Mesenchymal stem cell (in vitro differentiated cells and primary cell): Measurements from ENCODE around the gene KCTD18.

Experiments
- DNase-seq: peaks from one replicate; pipeline ENCODE4 v3.0.0-alpha.2; 2013
- H2AFZ ChIP-seq: one replicate; pipeline ENCODE4 v1.6.1; 2013; ENCODE audit warnings: low read depth, mild to moderate bottlenecking, control low read depth, inconsistent platforms, low read length, moderate library complexity
- H2AK5ac ChIP-seq: 2 replicates; pipeline ENCODE4 v1.6.1; 2013; ENCODE audit warnings: low read length, moderate library complexity, mild to moderate bottlenecking, inconsistent platforms; ENCODE audit not compliant: severe bottlenecking
- H2BK120ac ChIP-seq: one replicate; pipeline ENCODE4 v1.6.1; 2013; ENCODE audit warnings: low read depth, mild to moderate bottlenecking, inconsistent platforms, low read length, moderate library complexity
- H2BK12ac ChIP-seq, 2 experiments: one replicate each; pipeline ENCODE4 v1.6.1; 2013; ENCODE audit warnings: inconsistent platforms in 2 of 2, low read length in 2 of 2, mild to moderate bottlenecking in 2 of 2, moderate library complexity in 2 of 2, control low read depth in 1 of 2
- H2BK15ac ChIP-seq: one replicate; pipeline ENCODE4 v1.6.1; 2013; ENCODE audit warnings: mild to moderate bottlenecking, low read depth, inconsistent platforms; ENCODE audit not compliant: poor library complexity, severe bottlenecking
- H2BK5ac ChIP-seq: 2 replicates; pipeline ENCODE4 v1.6.1; 2013; ENCODE audit warnings: low read depth, mild to moderate bottlenecking, low read length, control low read depth, inconsistent platforms; ENCODE audit not compliant: poor library complexity, severe bottlenecking
- H3K14ac ChIP-seq, 2 experiments: one replicate each; pipeline ENCODE4 v1.6.1; 2013; ENCODE audit warnings: inconsistent platforms in 2 of 2, low read length in 2 of 2, control low read depth in 1 of 2, mild to moderate bottlenecking in 1 of 2, moderate library complexity in 1 of 2
- H3K18ac ChIP-seq, 2 experiments: one replicate each; pipeline ENCODE4 v1.6.1; 2013; ENCODE audit warnings: inconsistent platforms in 2 of 2, low read length in 2 of 2, control low read depth in 1 of 2, low read depth in 1 of 2, mild to moderate bottlenecking in 1 of 2
- H3K23ac ChIP-seq, 2 experiments: one replicate each; pipeline ENCODE4 v1.6.1; 2013; ENCODE audit warnings: inconsistent platforms in 2 of 2, low read length in 2 of 2, mild to moderate bottlenecking in 2 of 2, moderate library complexity in 2 of 2, control low read depth in 1 of 2
- H3K27ac ChIP-seq: 2 replicates; pipeline ENCODE4 v1.5.1; 2013; ENCODE audit warnings: mild to moderate bottlenecking, moderate library complexity, low read length, control low read depth, inconsistent platforms; ENCODE audit not compliant: poor library complexity, severe bottlenecking
- H3K27me3 ChIP-seq, 2 experiments: 2 replicates each; pipeline versions ENCODE4 v1.6.1 to v1.7.0; 2013; ENCODE audit warnings: low read length in 2 of 2, mild to moderate bottlenecking in 2 of 2, moderate library complexity in 2 of 2, control low read depth in 1 of 2, inconsistent platforms in 1 of 2; ENCODE audit not compliant: control insufficient read depth in 1 of 2, insufficient read depth in 1 of 2
- H3K36me3 ChIP-seq, 2 experiments: 2 replicates each; pipeline versions ENCODE4 v1.6.1 to v1.7.0; 2013; ENCODE audit warnings: low read length in 2 of 2, control low read depth in 1 of 2, inconsistent platforms in 1 of 2, low read depth in 1 of 2, mild to moderate bottlenecking in 1 of 2; ENCODE audit not compliant: insufficient read depth in 2 of 2, control insufficient read depth in 1 of 2
- H3K4ac ChIP-seq, 2 experiments: one replicate each; pipeline ENCODE4 v1.6.1; 2013; ENCODE audit warnings: inconsistent platforms in 2 of 2, low read length in 2 of 2, mild to moderate bottlenecking in 2 of 2, moderate library complexity in 2 of 2, control low read depth in 1 of 2, low read depth in 1 of 2
- H3K4me1 ChIP-seq: 2 replicates; pipeline ENCODE4 v1.6.1; 2013; ENCODE audit warnings: low read depth, low read length, control low read depth; ENCODE audit not compliant: control insufficient read depth, insufficient read depth
- H3K4me2 ChIP-seq: 2 replicates; pipeline ENCODE4 v1.6.1; 2013; ENCODE audit warnings: low read length, mild to moderate bottlenecking, inconsistent platforms; ENCODE audit not compliant: poor library complexity, severe bottlenecking
- H3K4me3 ChIP-seq, 2 experiments: 2 replicates each; pipeline versions ENCODE4 v1.5.1 to v1.7.0; 2013; ENCODE audit warnings: low read length in 2 of 2, mild to moderate bottlenecking in 2 of 2, control low read depth in 1 of 2, low read depth in 1 of 2; ENCODE audit not compliant: insufficient read depth in 1 of 2
- H3K79me1 ChIP-seq: replicated peaks from 2 replicates; pipeline ENCODE4 v1.6.1; 2013; ENCODE audit warnings: mild to moderate bottlenecking, control low read depth, low read length, inconsistent platforms; ENCODE audit not compliant: poor library complexity, severe bottlenecking
- H3K9ac ChIP-seq: 2 replicates; pipeline ENCODE4 v1.7.0; 2013; ENCODE audit warnings: mild to moderate bottlenecking, low read length, moderate library complexity
- H3K9me3 ChIP-seq: 2 replicates; pipeline ENCODE4 v1.7.0; 2013; ENCODE audit warnings: mild to moderate bottlenecking, low read length; ENCODE audit not compliant: control insufficient read depth
- H4K8ac ChIP-seq: one replicate; pipeline ENCODE4 v1.6.1; 2013; ENCODE audit warnings: inconsistent platforms, mild to moderate bottlenecking, low read length, moderate library complexity
- H4K91ac ChIP-seq: one replicate; pipeline ENCODE4 v1.6.1; 2013; ENCODE audit warnings: mild to moderate bottlenecking, low read length, inconsistent platforms
- WGBS: methylation state at CpG from one replicate; pipeline ENCODE4 v1.1.7; 2013; ENCODE audit warnings: mixed read lengths; 5-methylcytosine and 5-hydroxymethylcytosine counted together

The KCTD18 gene

GRCh38 chr2:200533754-200534153 is 23.9 kb upstream of the KCTD18 start:
- Histone ChIP-seq H3K4me2 (no peak overlapping the region), H3K27me3 (no peaks in the 10 kb centered on the region), H3K14ac (no peak overlapping the region), H3K27ac (no peak overlapping the region), H3K9me3 (no peaks in the 10 kb centered on the region), H3K36me3 (peaks cover 0 to 4% of the 10 kb centered on the region in 2 experiments), H2BK5ac (no peak overlapping the region), H2BK120ac (no peak overlapping the region), H4K8ac (no peak overlapping the region), H3K23ac (no peak overlapping the region), H2BK12ac (no peak overlapping the region), H3K4me3 (no peak overlapping the region), H3K4me1 (no peaks in the 10 kb centered on the region), H3K18ac (no peak overlapping the region), H4K91ac (no peak overlapping the region), H2AK5ac (no peak overlapping the region), H3K4ac (no peak overlapping the region), H3K9ac (no peak overlapping the region), H2BK15ac (no peak overlapping the region), H2AFZ (no peak overlapping the region), H3K79me1 (peaks cover 19% of the 10 kb centered on the region)
- 86% methylated on average over 2 of the region's 2 CpGs for WGBS
- no peak for DNase-seq

- no peak overlapping the region for H3K4ac ChIP-seq
- H2AFZ ChIP-seq = no peak overlapping the region
- H3K9me3 ChIP-seq = no peaks in the 10 kb centered on the region
- H3K18ac ChIP-seq = no peak overlapping the region
- H3K27me3 ChIP-seq = no peaks in the 10 kb centered on the region
- H2BK15ac ChIP-seq = no peak overlapping the region
- H3K9ac ChIP-seq = no peak overlapping the region
- peaks cover 2% of the 10 kb centered on the region for H3K4me1 ChIP-seq
- no peak overlapping the region for H3K4me3 ChIP-seq
- H3K27ac ChIP-seq = no peak overlapping the region
- 98% methylated on average over 2 of the region's 3 CpGs for WGBS
- H2BK12ac ChIP-seq = no peak overlapping the region
- no peak overlapping the region for H2AK5ac ChIP-seq
- H3K79me1 ChIP-seq = peaks cover 30% of the 10 kb centered on the region
- H3K14ac ChIP-seq = no peak overlapping the region
- DNase-seq = no peak
- no peak overlapping the region for H2BK120ac ChIP-seq
- no peaks in the 10 kb centered on the region for H3K36me3 ChIP-seq
- H3K23ac ChIP-seq = no peak overlapping the region
- H2BK5ac ChIP-seq = no peak overlapping the region
- H4K91ac ChIP-seq = no peak overlapping the region
- H3K4me2 ChIP-seq = no peak overlapping the region
- H4K8ac ChIP-seq = no peak overlapping the region
Observed at GRCh38 chr2:200528228-200528627, 18.4 kb upstream of the KCTD18 start.

DNA sequence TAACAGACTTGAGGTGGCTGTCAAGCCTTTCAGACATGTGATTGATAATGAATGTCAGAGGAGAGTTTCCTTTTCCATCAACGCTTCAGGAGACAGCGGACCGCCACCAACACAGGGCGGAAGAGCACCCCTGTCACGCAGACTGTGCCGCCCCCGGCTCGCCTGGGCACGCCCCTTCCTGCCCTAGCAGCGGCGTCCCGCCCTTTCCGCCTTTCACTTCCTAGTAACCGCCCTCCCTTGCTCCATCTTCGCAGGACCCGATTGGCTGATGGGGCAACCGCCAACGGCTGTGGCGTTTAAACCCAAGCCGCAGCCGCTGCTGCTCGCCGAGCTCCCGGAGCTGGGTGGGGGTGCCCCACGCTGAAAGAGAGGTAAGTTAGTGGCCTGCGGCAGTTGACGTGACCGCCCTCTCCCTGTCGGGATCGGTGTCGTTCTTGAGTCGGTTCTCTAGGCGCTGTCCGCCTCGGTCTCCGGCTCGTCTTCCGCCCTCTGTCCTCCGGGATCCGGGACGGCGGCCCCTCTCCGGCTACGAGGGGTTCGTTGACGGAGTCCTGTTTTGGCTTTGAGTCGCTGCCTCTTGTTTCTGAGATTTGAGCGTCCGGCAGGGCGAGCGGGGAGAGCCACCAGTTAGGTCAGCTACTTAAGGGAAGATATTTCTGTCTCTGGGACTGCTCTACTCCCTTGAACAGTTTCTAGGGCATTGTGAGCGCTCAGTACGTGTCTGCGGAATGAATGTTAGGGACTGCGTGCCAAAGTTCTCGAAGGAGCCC is 16.2 kb upstream of the KCTD18 start, which contains the start of gene SGO2:
Gene SGO2 (plus strand): TSS at position 326 of the 770 bp plus-strand sequence. CDS start 6,769 bp downstream, outside the sequence.
- no peak within 1 kb of the TSS for H3K23ac ChIP-seq
- peak within 1 kb of the TSS; percentile 11 to 70 for H3K18ac ChIP-seq
- H2BK12ac ChIP-seq = no peak within 1 kb of the TSS
- H3K36me3 ChIP-seq = no peaks in the 10 kb centered on the region
- peak within 1 kb of the TSS; percentile 90 for H3K9ac ChIP-seq
- H3K14ac ChIP-seq = no peak within 1 kb of the TSS
- H2BK120ac ChIP-seq = no peak within 1 kb of the TSS
- H3K79me1 ChIP-seq = peaks cover 21% of the 10 kb centered on the region
- peak within 1 kb of the TSS; percentile 84 for H3K4me2 ChIP-seq
- peak within 1 kb of the TSS; percentile 20 to 30 for H3K4ac ChIP-seq
- H3K27ac ChIP-seq = peak within 1 kb of the TSS; percentile 47
- no peak within 1 kb of the TSS for H2BK15ac ChIP-seq
- H4K91ac ChIP-seq = no peak within 1 kb of the TSS
- H2AFZ ChIP-seq = peak within 1 kb of the TSS; percentile 92
- H3K27me3 ChIP-seq = peaks cover 4 to 6% of the 10 kb centered on the region in 2 experiments
- H3K4me1 ChIP-seq = peaks cover 2% of the 10 kb centered on the region
- peak within 1 kb of the TSS; percentile 4 for H4K8ac ChIP-seq
- no peak within 1 kb of the TSS for H2AK5ac ChIP-seq
- H2BK5ac ChIP-seq = no peak within 1 kb of the TSS
- H3K9me3 ChIP-seq = no peaks in the 10 kb centered on the region
- peak; percentile 96 for DNase-seq
- H3K4me3 ChIP-seq = peak within 1 kb of the TSS; percentile 85
- WGBS = under 1% methylated on average over 52 of the region's 56 CpGs

GRCh38 chr2:200525551-200525881 is 15.6 kb upstream of the KCTD18 start:
- no peak overlapping the region for H3K18ac ChIP-seq
- H4K91ac ChIP-seq = no peak overlapping the region
- peaks cover 6% of the 10 kb centered on the region in 2 experiments for H3K27me3 ChIP-seq
- H3K9ac ChIP-seq = peak overlapping the region; percentile 90
- no peak overlapping the region for H2BK120ac ChIP-seq
- no peak for DNase-seq
- H2BK15ac ChIP-seq = no peak overlapping the region
- H3K4me3 ChIP-seq = peak overlapping the region; percentile 34 to 85
- H3K4me2 ChIP-seq = peak overlapping the region; percentile 84
- WGBS = 30% methylated on average over 4 of the region's 7 CpGs
- H3K27ac ChIP-seq = no peak overlapping the region
- no peak overlapping the region for H2AK5ac ChIP-seq
- no peak overlapping the region for H2BK12ac ChIP-seq
- peak overlapping the region in 1 of 2 experiments; percentile 20 for H3K4ac ChIP-seq
- peaks cover 2% of the 10 kb centered on the region for H3K4me1 ChIP-seq
- H3K9me3 ChIP-seq = no peaks in the 10 kb centered on the region
- H2BK5ac ChIP-seq = no peak overlapping the region
- no peak overlapping the region for H4K8ac ChIP-seq
- no peaks in the 10 kb centered on the region for H3K36me3 ChIP-seq
- H3K23ac ChIP-seq = no peak overlapping the region
- peaks cover 19% of the 10 kb centered on the region for H3K79me1 ChIP-seq
- H3K14ac ChIP-seq = no peak overlapping the region
- H2AFZ ChIP-seq = peak overlapping the region; percentile 18
